ENCODE results near the gene TRIM54.

TRIM54 gene

GRCh38 chr2:27356382-27357181 is 74.4 kb downstream of the TRIM54 start, which contains the start of gene GTF3C2:
Gene GTF3C2, minus strand, starts transcription at chr2:27356764. Its CDS starts 13,210 bp downstream, at chr2:27343554.
- peak; percentile 90 for DNase-seq
- ATAC-seq = peak; percentile 80

Data from stimulated activated naive CD8-positive, alpha-beta T cell treated with anti-CD3 and anti-CD28 coated beads, Interleukin-15, Interleukin-2, amounts not matched to agents 100 U/mL and 50 U/mL, for 24 hours (primary cell).